Measurements from ENCODE around the gene GRID2. TPM values are rescaled to one million over a fixed set of nuclear protein-coding genes. Genes with fewer than 3 reads are reported as not detected.

Gene GRID2
- total RNA-seq, 1 experiment from 2014 or later = not detected

DNA sequence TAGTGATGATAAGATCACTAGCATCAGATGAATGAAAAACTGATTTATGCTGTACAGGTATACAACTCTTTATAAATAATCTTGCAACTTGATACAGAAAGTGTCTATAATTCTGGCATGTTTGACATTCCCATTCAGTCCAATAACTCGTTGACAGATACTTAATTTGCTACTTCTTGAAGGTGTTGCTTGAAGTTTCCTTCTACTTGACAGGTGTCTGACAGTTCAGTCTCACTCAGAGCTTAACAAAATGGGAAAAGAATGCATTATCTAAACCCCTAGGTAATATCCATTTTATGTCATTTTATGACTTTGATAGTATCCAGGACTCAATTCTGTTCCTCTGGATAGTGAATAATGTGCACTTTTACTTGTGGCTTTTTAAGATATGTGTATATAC is 508.9 kb downstream of the GRID2 start:
- TF ChIP-seq CTCF (IDR thresholded peaks at IDR 0.05; ENCODE audit: insufficient read depth in 1 of 2, low read depth in 1 of 2, low read length in 1 of 2, severe bottlenecking in 1 of 2, unreplicated experiment in 1 of 2) = no peak
- intact Hi-C loops (cut with micrococcal nuclease; ENCODE audit: unreplicated experiment) = no loop called here
- no peaks in the 10 kb centered on the region for H3K9me3 Mint-ChIP-seq (ENCODE audit: unreplicated experiment)
- BruUV-seq (replicated peaks) = no TSS peak
- no peaks in the 10 kb centered on the region for H3K36me3 Mint-ChIP-seq (ENCODE audit: insufficient read depth, unreplicated experiment)
- ChIA-PET POLR2A (no interaction called here), CTCF (no interaction called here)
- DNase-seq = no peak
- peaks cover 3% of the 10 kb centered on the region for H3K27me3 Mint-ChIP-seq (ENCODE audit: insufficient read depth, unreplicated experiment)
- H3K4me3 ChIP-seq (ENCODE audit: low read depth, low read length) = no peak overlapping the region
- no peak overlapping the region for H3K27ac Mint-ChIP-seq (ENCODE audit: unreplicated experiment)
- no peaks in the 10 kb centered on the region for H3K4me1 Mint-ChIP-seq (ENCODE audit: low read depth, unreplicated experiment)
- H3K4me1 ChIP-seq = no peaks in the 10 kb centered on the region
- H3K4me3 Mint-ChIP-seq (ENCODE audit: unreplicated experiment) = no peak overlapping the region
- no peaks in the 10 kb centered on the region for H3K36me3 ChIP-seq (ENCODE audit: control insufficient read depth, insufficient read depth, low read length)
- H3K9me3 ChIP-seq = no peaks in the 10 kb centered on the region
- H3K27me3 ChIP-seq (replicated peaks; ENCODE audit: control insufficient read depth, insufficient read depth, low read length) = no peaks in the 10 kb centered on the region

DNA sequence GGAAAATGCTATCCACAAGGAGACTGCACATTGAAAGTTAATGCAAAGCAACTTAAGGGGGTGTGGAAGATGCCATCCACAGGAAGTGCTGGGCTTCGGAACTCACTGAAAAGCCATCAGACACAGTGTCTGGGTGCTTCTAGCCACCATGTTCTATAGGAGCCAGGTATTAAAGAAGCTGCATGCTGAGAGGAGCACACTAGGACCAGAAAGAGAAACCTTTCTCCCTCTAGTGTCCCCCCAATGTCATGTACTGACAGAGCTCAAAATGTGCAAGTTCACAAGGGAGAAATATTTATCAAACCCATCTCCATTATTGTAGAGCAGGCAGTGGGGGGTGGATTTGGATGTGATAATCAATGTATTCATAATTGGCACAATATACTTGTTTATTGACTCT is 510.9 kb downstream of the GRID2 start:
- Mint-ChIP-seq H3K9me3 (ENCODE audit: unreplicated experiment) (no peaks in the 10 kb centered on the region), H3K4me3 (ENCODE audit: unreplicated experiment) (no peak overlapping the region), H3K27me3 (ENCODE audit: insufficient read depth, unreplicated experiment) (peaks cover 3% of the 10 kb centered on the region), H3K36me3 (ENCODE audit: insufficient read depth, unreplicated experiment) (no peaks in the 10 kb centered on the region), H3K27ac (ENCODE audit: unreplicated experiment) (no peak overlapping the region), H3K4me1 (ENCODE audit: low read depth, unreplicated experiment) (no peaks in the 10 kb centered on the region)
- ChIA-PET POLR2A (no interaction called here), CTCF (no interaction called here)
- no peaks in the 10 kb centered on the region for H3K4me1 ChIP-seq
- H3K9me3 ChIP-seq = no peaks in the 10 kb centered on the region
- no peak for DNase-seq
- no TSS peak for BruUV-seq (replicated peaks)
- no peaks in the 10 kb centered on the region for H3K36me3 ChIP-seq (ENCODE audit: control insufficient read depth, insufficient read depth, low read length)
- H3K27me3 ChIP-seq (replicated peaks; ENCODE audit: control insufficient read depth, insufficient read depth, low read length) = no peaks in the 10 kb centered on the region
- H3K4me3 ChIP-seq (ENCODE audit: low read depth, low read length) = no peak overlapping the region
- intact Hi-C loops (cut with micrococcal nuclease; ENCODE audit: unreplicated experiment) = no loop called here
- no peak for TF ChIP-seq CTCF (IDR thresholded peaks at IDR 0.05; ENCODE audit: insufficient read depth in 1 of 2, low read depth in 1 of 2, low read length in 1 of 2, severe bottlenecking in 1 of 2, unreplicated experiment in 1 of 2)

DNA sequence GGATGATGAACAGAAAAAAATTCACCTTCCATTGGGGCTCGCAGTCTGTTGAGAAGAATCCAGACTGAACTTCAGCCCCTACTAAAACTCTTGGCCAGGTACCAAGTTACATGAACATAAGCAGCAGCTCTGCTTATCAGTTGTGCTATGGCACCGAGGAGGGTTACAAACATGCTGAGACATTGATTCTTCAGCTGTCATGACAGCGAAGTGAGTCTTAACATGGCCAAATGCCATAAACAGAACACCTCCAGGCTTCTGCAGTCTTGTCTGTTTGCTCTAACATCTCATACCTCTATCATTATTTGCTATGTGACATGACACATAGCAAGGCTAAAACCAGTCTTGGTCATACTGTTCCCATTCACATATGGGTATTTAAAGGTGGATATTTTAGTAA is 521.5 kb downstream of the GRID2 start:
- intact Hi-C loops (cut with micrococcal nuclease; ENCODE audit: unreplicated experiment) = no loop called here
- no peaks in the 10 kb centered on the region for H3K27me3 ChIP-seq (replicated peaks; ENCODE audit: control insufficient read depth, insufficient read depth, low read length)
- Mint-ChIP-seq H3K27me3 (ENCODE audit: insufficient read depth, unreplicated experiment) (peaks cover 2% of the 10 kb centered on the region), H3K9me3 (ENCODE audit: unreplicated experiment) (no peaks in the 10 kb centered on the region), H3K4me1 (ENCODE audit: low read depth, unreplicated experiment) (no peaks in the 10 kb centered on the region), H3K4me3 (ENCODE audit: unreplicated experiment) (no peak overlapping the region), H3K27ac (ENCODE audit: unreplicated experiment) (no peak overlapping the region), H3K36me3 (ENCODE audit: insufficient read depth, unreplicated experiment) (no peaks in the 10 kb centered on the region)
- H3K4me3 ChIP-seq (ENCODE audit: low read depth, low read length) = no peak overlapping the region
- H3K9me3 ChIP-seq = no peaks in the 10 kb centered on the region
- no peaks in the 10 kb centered on the region for H3K4me1 ChIP-seq
- no TSS peak for BruUV-seq (replicated peaks)
- POLR2A ChIA-PET = no interaction called here
- CTCF ChIA-PET = no interaction called here
- no peak for DNase-seq
- H3K36me3 ChIP-seq (ENCODE audit: control insufficient read depth, insufficient read depth, low read length) = no peaks in the 10 kb centered on the region
- TF ChIP-seq CTCF (IDR thresholded peaks at IDR 0.05; ENCODE audit: insufficient read depth in 1 of 2, low read depth in 1 of 2, low read length in 1 of 2, severe bottlenecking in 1 of 2, unreplicated experiment in 1 of 2) = no peak
